GM13977 (cell line): Measurements from ENCODE around the gene CYP27B1.

ENCODE experiments used
- DNase-seq: peaks from one replicate; pipeline ENCODE4 v3.0.0; 2012; ENCODE audit warnings: low spot score
- in situ Hi-C: fragments of 300-500 bp; cut with MboI; formaldehyde crosslinking; loops from one replicate; pipeline ENCODE4 v1.12.0; 2022; ENCODE audit warnings: low sequenced_read_pairs, low pct_unique_long_range_greater_than_20kb, mixed read lengths, inconsistent platforms; ENCODE audit not compliant: unreplicated experiment
- TF ChIP-seq, protein P1 (sequence below): IDR thresholded peaks from 2 replicates; pipeline ENCODE4 v1.5.1; 2012; ENCODE audit warnings: mild to moderate bottlenecking, control low read depth; ENCODE audit not compliant: insufficient read depth; ENCODE audit errors: extremely low read depth, missing control alignments

CYP27B1 gene

DNA sequence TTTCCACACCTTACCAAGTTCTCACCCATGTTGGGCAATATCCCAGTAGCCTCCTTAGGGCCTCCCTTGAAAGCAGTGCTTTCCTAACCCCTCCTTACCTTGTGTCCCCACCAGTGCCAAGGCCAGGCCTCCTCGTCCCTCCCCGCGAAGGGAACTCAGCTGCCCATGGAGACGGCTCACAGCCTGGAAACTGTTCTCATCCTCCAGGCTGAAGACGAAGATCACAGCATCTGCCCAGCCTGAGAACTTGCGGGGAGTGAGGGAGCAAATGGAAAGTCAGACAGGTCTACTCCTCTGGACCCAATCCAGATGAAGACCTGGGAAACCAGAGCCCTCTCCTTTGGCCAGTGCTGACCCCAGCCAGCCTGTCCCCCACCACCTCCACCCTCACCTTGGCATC, 33.0 kb downstream of the CYP27B1 start:
- DNase-seq: no peak
- in situ Hi-C loops: no loop called here
- TF ChIP-seq, protein P1, sequence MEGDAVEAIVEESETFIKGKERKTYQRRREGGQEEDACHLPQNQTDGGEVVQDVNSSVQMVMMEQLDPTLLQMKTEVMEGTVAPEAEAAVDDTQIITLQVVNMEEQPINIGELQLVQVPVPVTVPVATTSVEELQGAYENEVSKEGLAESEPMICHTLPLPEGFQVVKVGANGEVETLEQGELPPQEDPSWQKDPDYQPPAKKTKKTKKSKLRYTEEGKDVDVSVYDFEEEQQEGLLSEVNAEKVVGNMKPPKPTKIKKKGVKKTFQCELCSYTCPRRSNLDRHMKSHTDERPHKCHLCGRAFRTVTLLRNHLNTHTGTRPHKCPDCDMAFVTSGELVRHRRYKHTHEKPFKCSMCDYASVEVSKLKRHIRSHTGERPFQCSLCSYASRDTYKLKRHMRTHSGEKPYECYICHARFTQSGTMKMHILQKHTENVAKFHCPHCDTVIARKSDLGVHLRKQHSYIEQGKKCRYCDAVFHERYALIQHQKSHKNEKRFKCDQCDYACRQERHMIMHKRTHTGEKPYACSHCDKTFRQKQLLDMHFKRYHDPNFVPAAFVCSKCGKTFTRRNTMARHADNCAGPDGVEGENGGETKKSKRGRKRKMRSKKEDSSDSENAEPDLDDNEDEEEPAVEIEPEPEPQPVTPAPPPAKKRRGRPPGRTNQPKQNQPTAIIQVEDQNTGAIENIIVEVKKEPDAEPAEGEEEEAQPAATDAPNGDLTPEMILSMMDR: no peak

DNA sequence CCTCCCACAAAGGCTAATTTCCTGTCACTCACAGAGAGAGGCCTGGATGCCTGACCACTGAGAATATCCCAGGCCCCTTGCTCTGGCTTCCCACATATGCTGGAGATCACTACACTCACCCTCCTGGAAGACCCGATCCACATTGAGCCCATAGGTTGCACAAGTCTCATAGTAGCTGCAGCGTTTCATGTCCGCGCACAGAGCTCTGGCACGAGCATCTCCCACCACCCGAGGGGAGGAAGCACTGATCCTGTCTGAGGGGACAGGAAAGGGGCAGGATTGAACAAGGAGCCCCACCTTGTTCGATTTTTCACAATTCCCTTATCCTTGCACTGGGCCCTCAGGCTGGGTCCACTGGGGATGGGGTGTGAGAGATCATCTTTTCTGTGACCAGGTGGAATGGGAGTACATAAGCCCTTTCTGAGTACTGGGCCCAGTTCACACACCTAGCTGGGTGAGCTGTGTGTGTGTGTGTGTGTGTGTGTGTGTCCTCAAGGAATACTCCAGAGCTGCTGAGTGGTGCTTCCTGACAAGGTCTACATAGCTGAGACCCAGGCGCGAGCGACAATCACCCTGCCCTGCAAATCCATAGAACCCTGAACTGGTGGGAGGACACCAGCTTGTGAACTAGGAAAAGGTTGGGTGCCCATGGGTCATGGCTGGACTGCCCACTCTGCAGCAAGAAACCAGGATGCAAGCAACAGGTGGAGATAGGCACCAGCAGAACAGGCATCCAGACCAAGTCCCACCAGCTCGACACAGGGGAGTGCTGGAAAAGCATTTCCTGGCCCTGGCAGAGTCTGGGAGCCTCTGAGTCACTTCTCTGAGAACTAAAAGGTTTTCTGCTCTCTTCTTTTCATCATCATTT, 33.9 kb downstream of the CYP27B1 start:
- DNase-seq: no peak
- in situ Hi-C loops: no loop called here
- TF ChIP-seq, protein P1: no peak

DNA sequence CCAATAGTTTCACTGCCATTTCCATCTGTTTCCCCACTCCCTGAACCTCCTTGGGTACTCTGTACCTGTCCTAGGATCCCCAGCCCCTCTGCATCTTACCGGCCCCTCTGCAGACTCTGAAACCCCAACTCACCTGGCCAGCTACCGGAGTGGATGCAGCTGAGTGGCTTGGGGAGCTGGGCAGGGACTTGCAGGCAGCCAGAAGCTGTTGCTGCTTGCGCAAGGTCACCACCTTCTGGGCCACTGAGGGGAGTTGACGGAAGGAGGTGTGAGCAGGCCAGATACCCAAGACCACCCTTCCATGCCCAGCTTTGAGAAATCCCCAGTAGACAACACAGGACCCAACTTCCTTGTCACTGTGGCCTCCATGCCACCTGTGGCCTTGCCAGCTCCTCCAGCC, 34.6 kb downstream of the CYP27B1 start:
- in situ Hi-C loops: no loop called here
- TF ChIP-seq, protein P1: no peak
- DNase-seq: no peak

DNA sequence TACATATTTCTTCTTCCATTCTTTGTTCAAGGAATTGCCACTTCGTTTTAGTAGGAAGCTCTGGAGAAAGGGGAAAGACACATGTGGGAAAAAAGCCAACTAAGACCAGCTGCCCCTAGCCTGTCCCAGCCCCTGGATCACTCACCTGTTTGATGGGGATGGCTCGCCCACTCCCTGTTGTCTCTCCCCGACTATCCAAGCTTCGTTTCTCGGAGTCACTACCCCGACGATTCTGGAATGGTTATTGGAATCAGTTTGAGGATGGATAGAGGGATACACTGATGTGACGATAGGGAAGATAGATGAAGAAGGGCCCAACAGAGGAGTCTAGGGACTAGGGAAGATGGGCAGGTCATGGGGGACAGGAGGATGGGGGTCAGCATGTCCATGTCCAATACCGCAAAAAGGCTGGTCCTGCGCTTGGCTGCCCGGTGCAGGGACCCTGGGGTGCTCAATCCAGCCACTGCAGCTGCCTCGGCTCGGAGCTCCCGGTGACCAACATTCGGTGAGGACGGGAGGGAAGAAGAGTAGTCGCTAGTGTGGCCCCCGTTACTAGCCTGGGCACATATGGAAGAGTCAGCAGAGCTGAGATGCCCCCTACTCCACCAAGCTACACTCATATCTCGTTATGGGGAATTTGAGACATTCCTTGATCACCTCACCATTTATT, 35.3 kb downstream of the CYP27B1 start:
- in situ Hi-C loops: no loop called here
- TF ChIP-seq, protein P1: no peak
- DNase-seq: no peak

DNA sequence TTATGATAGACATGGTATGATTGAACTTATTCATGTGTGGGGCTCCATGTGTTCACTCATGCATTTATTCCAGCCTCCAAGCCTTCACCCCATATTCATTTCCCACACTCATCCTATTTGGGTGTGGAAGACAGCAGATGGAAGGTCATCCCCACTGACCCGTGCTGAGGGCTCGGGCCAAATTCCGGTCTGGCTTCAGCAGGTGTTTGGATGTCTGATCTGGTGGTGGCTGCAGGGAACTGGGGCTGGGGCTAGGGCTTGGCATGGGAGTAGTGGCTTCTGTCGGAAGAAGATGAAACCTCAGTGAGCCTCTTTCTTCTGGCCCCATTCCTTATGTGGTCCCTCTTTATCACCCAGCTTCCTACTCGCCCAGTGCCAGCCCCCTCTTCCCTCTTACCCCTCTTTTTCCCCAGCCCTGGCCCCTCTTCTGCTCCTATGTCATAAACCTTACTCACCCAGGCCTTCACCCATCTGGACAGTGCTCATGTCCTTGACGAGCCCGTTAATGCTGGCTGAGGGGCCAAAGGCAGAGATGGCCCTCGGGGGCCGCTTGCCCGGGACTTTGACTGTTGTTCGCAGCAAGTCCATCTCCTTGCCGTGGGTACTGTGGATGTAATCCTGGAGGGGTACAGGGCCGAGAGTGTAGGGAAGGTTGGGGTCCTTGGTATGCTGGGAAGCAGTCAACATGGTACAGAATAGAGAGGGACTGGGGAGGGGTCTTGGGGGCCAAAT, 36.4 kb downstream of the CYP27B1 start:
- in situ Hi-C loops: no loop called here
- DNase-seq: no peak
- TF ChIP-seq, protein P1: no peak

DNA sequence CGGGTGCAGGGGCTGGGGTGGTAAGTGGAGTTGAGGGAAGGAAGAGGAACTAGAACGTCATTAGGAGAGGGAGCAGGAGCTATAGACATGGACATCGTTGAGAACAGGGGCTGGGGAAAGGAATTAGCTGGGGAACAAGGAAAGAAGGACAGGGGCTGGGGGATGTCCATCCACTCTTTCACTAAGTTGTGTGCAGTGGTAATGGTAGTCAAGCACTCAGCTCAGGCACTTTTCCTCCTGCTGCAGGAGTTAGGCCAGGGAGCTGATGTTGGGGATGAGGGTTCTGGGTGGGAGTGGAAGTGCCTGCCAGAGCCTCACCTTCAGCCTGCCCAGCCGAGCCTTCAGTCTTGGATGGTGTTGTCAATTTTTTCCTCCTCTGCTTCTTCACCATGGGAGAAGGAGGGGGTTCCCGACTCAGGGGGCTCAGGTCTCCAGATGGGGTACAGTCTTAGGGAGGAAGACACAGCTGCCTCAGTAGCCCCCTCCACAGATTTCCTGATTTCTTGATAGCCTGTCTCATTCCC, 37.5 kb downstream of the CYP27B1 start:
- TF ChIP-seq, protein P1: no peak
- in situ Hi-C loops: no loop called here
- peak; percentile 12 for DNase-seq
